ENCODE data around the gene ZNF629.

Gene ZNF629

GRCh38 chr16:30784215-30784614 is 2.8 kb downstream of the ZNF629 start:
- Histone ChIP-seq H3K27ac (no peak overlapping the region), H3K4me3 (no peak overlapping the region)
- no peak for TF ChIP-seq CTCF (IDR thresholded peaks at IDR 0.05)
- DNase-seq (ENCODE audit: low spot score): no peak

GRCh38 chr16:30783280-30784109 is 3.5 kb downstream of the ZNF629 start:
- no peak for DNase-seq (ENCODE audit: low spot score)
- H3K4me3 ChIP-seq: no peak overlapping the region
- no peak for TF ChIP-seq CTCF (IDR thresholded peaks at IDR 0.05)
- H3K27ac ChIP-seq: no peak overlapping the region

DNA sequence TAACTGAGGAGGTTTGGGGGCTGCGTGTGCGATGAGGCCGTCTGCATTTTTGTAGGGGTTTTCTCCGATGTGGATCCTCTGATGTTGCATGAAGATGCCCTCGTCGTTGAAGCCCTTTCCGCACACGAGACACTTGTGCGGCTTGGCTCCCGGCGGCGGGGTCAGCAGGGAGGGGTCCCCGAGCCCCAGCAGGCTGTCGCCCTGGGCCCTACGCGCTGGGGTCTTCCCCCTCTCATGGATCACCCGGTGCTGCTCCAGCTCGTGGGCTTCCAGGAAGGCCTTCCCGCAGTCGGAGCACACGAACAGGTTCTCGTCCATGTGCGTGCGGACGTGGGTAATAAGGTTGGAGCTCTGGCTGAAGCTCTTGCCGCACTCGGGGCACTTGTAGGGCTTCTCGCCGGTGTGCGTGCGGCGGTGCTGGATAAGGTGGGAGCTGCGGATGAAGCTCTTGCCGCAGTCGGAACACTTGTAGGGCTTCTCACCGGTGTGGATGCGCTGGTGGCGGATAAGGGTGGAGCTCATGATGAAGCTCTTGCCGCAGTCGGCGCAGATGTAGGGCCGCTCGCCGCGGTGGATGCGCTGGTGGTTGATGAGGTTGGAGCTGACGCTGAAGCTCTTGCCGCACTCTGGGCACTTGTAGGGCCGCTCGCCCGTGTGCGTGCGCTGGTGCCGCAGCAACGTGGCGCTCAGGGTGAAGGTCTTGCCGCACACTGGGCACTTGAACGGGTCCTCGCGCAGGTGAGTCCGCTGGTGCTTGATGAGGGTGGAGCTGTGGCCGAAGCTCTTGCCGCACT is 4.3 kb downstream of the ZNF629 start:
- Histone ChIP-seq H3K4me3 (no peak overlapping the region), H3K27ac (no peak overlapping the region)
- TF ChIP-seq CTCF (IDR thresholded peaks at IDR 0.05): no peak
- DNase-seq (ENCODE audit: low spot score): no peak

GRCh38 chr16:30780549-30780948 is 6.5 kb downstream of the ZNF629 start:
- H3K4me3 ChIP-seq: no peak overlapping the region
- TF ChIP-seq CTCF (IDR thresholded peaks at IDR 0.05): no peak
- DNase-seq (ENCODE audit: low spot score): no peak
- no peak overlapping the region for H3K27ac ChIP-seq

DNA sequence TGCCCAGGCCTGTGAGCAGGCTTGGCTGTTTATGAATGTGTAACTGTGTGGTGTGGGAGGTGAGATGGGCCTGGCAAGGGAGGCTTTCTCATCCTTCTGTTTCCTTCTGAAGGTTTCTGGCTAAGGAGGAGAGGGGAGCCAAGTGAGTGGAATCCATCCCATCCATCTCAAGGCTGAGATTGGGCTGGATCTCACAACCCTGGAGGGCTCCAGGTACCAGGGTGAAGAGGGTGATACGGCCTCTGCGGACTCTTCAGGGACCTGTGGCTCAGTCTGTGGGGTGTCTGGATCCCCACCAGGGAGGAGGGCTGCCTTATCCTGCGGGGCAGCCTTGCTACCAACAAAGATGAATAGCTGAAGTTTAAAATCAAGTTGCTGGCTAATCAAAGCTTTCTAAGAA is 7.0 kb downstream of the ZNF629 start:
- H3K27ac ChIP-seq: no peak overlapping the region
- no peak for DNase-seq (ENCODE audit: low spot score)
- no peak for TF ChIP-seq CTCF (IDR thresholded peaks at IDR 0.05)

GRCh38 chr16:30779596-30779995 is 7.4 kb downstream of the ZNF629 start:
- Histone ChIP-seq H3K4me3 (no peak overlapping the region), H3K27ac (no peak overlapping the region)
- DNase-seq (ENCODE audit: low spot score): no peak
- TF ChIP-seq CTCF (IDR thresholded peaks at IDR 0.05): no peak

More for the DNA sequence above, 7.0 kb downstream of the ZNF629 start:
- H3K4me3 ChIP-seq: no peak overlapping the region

Data from coronary artery (tissue), 2 donors.